Fibroblast of skin of left biceps (primary cell): ENCODE data around the gene HDAC4.

Experiments used
- DNase-seq, 2 experiments: peaks; one replicate each; pipeline ENCODE4 v3.0.0-alpha.2; 2013; ENCODE audit warnings: low read depth in 2 of 2

HDAC4 gene

GRCh38 chr2:239012936-239013677 is 387.7 kb downstream of the HDAC4 start:
- DNase-seq: no peak

GRCh38 chr2:239012228-239012627 is 388.6 kb downstream of the HDAC4 start:
- no peak for DNase-seq

GRCh38 chr2:239009589-239009961 is 391.2 kb downstream of the HDAC4 start:
- no peak for DNase-seq

GRCh38 chr2:239008677-239009588 is 391.9 kb downstream of the HDAC4 start:
- DNase-seq: no peak

GRCh38 chr2:239008004-239008403 is 392.8 kb downstream of the HDAC4 start:
- DNase-seq: no peak

GRCh38 chr2:239006622-239007285 is 394.1 kb downstream of the HDAC4 start:
- no peak for DNase-seq

- DNase-seq: no peak
These were observed 395.2 kb downstream of the HDAC4 start for GRCh38 chr2:239005586-239005985.

GRCh38 chr2:239004274-239005015 is 396.4 kb downstream of the HDAC4 start:
- DNase-seq: no peak

- DNase-seq: no peak
These were observed 397.1 kb downstream of the HDAC4 start for GRCh38 chr2:239003624-239004273.

- DNase-seq: no peak
These were observed 397.7 kb downstream of the HDAC4 start for GRCh38 chr2:239002954-239003623.

GRCh38 chr2:239002591-239002953 is 398.2 kb downstream of the HDAC4 start:
- DNase-seq: no peak

GRCh38 chr2:239001794-239002193 is 399.0 kb downstream of the HDAC4 start:
- DNase-seq: no peak

- no peak for DNase-seq
These were observed 400.2 kb downstream of the HDAC4 start for GRCh38 chr2:239000500-239001073.

- DNase-seq: no peak
These were observed 400.7 kb downstream of the HDAC4 start for GRCh38 chr2:239000089-239000488.

- DNase-seq: no peak
These were observed 401.5 kb downstream of the HDAC4 start for GRCh38 chr2:238999291-238999741.

GRCh38 chr2:238998801-238999200 is 402.0 kb downstream of the HDAC4 start:
- no peak for DNase-seq
